Cardiac septum (tissue), 1 donor: ENCODE results near the gene UHRF1. TPM values are rescaled to one million over a fixed set of nuclear protein-coding genes. Genes with fewer than 3 reads are reported as not detected.
"Not testable (repeated sequence)": the region's sequence is repeated elsewhere in the genome, so short reads cannot be mapped to it uniquely, and the experiment has no call there.

Experiments used
- DNase-seq: peaks from one replicate; pipeline ENCODE4 v3.0.0-alpha.2; 2020; ENCODE audit warnings: low spot score
- intact Hi-C: fragments of 100-400 bp; cut with DNase I; formaldehyde crosslinking; loops from one replicate; pipeline ENCODE4 v1.14.0; 2022
- total RNA-seq: library from RNA; stranded (reverse); fragmentation: NEBNext Ultra II Directional; extraction: Animal tissue kit (Norgen Biotek cat#: 25700); gene quantifications from one replicate; pipeline ENCODE4 v1.2.1, GENCODE V29; 2021
- donor health status: DM: no; HTN: no; CAD: no.

Gene UHRF1
- total RNA-seq, 1 donor from 2014 or later = 1.00 TPM

- DNase-seq, intact Hi-C loops: not testable (repeated sequence)
Measured at GRCh38 chr19:4892962-4893361, 16.3 kb upstream of the UHRF1 start.

DNA sequence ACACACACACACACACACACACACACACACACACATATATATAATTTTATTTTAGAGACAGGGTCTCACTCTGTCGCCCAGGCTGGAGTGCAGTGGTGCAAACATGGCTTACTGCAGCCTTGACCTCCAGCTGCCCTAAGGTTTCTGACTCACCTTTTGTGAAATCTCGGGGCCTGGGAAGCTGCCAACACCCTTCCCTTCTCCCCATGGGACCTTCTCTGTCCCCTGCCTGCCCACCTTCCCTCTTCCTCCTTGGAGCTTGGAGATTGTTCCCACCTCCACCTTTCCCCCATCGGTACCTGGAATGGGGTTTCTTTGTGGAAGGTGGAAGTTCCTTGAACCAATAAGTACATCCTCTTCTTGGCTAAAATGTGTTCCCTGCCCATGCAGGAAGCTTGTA is 12.9 kb upstream of the UHRF1 start:
- intact Hi-C loops = no loop called here
- no peak for DNase-seq

DNA sequence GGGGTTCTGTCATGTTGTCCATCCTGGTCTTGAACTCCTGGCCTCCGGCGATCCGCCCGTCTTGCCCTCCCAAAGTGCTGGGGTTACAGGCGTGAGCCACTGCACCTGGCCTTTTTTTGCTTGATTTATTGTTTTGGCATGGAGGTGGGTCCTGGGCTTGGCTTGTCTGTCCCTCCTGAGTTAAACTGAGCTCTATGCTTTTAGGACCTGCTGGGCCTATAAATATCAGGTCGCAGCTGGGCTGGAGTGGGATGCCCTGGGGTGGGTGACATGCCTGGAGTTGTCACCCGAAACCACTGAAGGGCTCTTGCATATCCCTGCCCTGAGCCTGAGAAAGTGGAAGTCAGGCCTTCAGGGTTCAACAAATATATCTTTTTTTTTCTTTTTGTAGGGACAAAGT is 12.2 kb upstream of the UHRF1 start:
- DNase-seq = no peak
- intact Hi-C loops = no loop called here

DNA sequence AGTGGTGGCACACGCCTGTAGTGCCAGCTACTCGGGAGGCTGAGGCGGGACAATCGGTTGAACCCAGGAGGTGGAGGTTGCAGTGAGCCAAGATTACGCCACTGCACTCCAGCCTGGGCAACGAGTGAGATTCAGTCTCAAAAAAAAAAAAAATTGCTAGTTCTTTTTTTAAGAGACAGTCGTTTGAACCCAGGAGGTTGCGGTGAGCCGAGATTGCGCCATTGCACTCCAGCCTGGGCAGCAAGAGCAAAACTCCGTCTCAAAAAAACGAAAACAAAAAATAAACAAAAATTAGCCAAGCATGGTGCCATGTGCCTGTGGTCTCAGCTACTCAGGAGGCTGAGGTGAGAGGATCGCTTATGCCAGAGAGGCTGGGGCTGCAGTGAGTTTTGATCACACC is 8.4 kb upstream of the UHRF1 start:
- DNase-seq, intact Hi-C loops: not testable (repeated sequence)

GRCh38 chr19:4902796-4903195 is 6.5 kb upstream of the UHRF1 start, which contains the start of gene ARRDC5:
Gene ARRDC5 (minus strand): TSS chr19:4902896. CDS start chr19:4902825, 71 bp downstream.
- no peak for DNase-seq
- intact Hi-C loops = no loop called here

DNA sequence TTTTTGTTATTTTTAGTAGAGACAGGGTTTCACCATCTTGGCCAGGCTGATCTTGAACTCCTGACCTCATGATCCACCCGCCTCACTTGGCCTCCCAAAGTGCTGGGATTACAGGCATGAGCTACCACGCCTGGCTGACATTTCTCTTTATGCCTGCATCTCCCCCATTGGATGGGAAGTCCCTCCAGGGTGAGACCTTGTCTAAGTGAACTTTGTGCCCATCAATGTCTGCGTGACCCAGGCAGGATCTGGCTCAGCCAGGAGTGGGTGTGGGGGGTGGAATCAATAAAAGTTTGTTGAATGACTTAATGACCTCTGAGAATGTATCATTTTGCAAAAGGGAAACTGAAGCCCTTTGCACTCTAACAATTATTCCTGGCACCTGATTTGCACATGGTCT is 4.8 kb upstream of the UHRF1 start:
- intact Hi-C loops = no loop called here
- DNase-seq = no peak

- no peak for DNase-seq
- intact Hi-C loops = no loop called here
Measured at GRCh38 chr19:4906963-4907362, 2.3 kb upstream of the UHRF1 start.

- no peak for DNase-seq
- intact Hi-C loops = no loop called here
Measured at GRCh38 chr19:4908360-4908759, 941 bp upstream of the UHRF1 start.

DNA sequence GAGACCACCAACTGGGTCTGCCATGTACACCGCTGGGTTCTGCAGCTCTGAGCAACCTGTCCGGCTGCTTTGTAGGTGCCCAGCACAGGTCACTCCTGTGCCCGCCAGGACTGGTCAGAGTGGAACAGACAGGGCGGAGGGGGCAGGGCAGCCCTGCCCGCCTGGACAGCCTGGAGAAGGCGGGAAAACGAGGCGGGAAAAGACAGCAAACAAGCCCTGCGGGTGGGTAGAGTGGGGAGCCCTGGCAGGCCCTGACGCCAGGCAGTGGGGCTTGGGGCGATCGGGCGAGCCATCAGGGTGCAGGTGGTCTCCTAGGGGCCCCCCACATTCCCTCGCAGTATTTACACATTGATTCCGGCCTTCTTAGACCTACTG is 533 bp upstream of the UHRF1 start:
- intact Hi-C loops = no loop called here
- DNase-seq = no peak

DNA sequence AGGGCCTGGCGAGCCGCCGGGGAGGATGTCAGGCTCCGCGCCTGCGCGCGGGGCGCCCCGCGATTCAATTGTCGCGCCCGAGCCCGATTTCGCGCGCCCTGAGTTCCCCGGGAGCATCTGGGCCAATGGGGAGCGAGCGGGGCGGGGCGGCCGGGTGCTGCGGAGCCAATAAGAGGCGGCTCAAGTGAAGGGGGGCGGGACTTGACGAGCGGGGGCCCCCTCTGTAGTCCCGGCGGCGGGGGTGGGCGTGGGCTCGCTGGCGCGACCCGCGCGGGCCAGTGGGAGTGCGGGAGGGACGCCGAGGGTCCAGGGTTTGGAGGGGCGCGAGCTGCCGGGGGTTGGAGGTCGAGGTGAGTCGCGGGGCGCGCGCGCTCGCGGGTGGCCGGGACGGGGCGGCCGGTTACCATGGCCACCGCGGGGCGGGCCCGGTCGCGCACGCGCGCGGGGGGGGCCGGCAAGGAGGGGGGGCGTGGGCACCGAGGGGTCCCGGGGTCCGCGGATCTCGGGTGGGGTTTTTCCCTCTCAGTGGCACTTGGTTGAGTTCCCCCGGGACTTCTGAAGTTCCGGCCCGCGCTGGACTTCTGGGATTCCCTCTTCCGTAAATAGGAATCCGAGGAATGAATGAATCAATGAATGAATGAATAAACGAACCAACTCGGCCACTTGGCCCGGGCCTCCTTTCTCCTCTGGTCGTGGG is 744 bp downstream of the UHRF1 start:
- DNase-seq = peak; percentile 95

GRCh38 chr19:4910594-4911281 is 1.4 kb downstream of the UHRF1 start:
- DNase-seq = no peak
- intact Hi-C loops = loop anchor here (1.0 to 5.0 kb wide), 2 partner anchors 37 to 98 kb away; no protein-coding TSS in a partner anchor

More for the DNA sequence above, 744 bp downstream of the UHRF1 start:
- intact Hi-C loops = loop anchor here (5.0 kb wide), 1 partner anchor 98 kb away; no protein-coding TSS in a partner anchor

DNA sequence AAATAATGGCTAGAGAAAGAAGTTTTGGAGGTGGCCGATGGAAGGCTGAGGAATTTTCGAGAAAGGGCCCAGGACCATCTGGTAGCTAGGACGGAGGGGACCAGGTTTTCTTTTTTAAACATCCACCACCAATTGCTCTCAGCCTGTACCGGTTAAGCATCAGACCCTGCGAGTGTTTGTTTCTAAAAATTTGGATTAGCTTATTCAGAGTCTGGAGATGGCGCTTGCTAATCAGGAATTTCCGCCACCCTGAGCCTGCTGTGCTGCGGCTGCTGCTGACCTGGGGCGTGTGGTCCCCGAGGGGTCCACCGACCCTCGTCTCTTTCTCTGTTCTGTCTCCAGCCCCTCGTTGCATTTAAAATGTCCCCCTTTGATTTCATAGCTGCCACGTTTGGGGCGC is 2.0 kb downstream of the UHRF1 start:
- DNase-seq = no peak
- intact Hi-C loops = loop anchor here (1.0 to 5.0 kb wide), 2 partner anchors 38 to 99 kb away; no protein-coding TSS in a partner anchor

DNA sequence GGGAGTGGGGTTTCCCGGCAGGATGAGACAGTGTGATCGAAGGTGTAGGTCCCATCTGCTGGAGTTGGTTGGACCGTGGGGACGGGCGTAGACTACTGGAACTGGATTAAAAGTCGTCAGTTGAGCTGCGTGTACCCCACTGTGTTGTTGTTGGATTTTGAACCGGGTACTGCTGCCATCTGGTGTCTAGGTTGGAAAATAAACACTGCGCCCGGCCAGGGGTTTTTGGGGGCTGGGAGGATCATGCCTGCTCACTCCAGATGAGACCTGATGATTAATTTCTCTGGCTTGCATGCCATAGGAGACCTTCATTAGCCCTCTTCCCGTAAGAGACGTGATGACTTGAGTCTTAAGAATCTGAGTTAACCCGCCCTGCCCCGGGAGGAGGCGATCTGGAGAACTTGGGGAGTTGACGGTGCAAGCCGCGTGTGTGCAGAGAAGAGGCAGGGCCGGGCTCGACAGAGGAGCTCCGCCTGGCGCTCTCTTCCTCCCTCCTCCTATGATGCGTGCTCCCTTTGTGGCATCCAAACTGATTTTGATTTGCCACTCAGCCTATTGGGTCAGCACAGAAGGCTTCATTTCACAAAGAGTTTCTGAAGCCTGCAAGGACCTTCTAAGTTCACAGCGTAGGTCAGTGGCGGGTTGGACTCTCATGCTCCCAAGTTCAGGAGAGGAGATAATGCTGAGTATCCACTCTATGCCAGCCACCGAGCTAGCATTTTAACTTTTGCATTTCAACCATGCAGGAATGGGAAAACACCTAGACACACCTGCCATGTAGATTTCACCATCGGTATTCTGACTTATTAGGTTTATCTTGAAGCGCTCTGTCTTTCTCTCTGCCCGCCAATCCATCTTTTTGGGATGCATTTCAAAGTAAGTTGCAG is 2.7 kb downstream of the UHRF1 start:
- DNase-seq = peak; percentile 82
- intact Hi-C loops = loop anchor here (1.0 to 5.0 kb wide), 2 partner anchors 39 to 100 kb away; no protein-coding TSS in a partner anchor

GRCh38 chr19:4913996-4914735 is 4.9 kb downstream of the UHRF1 start:
- intact Hi-C loops = loop anchor here (5.0 kb wide), 1 partner anchor 102 kb away; no protein-coding TSS in a partner anchor
- DNase-seq = no peak

- intact Hi-C loops = loop anchor here (5.0 kb wide), 1 partner anchor 103 kb away; no protein-coding TSS in a partner anchor
- no peak for DNase-seq
Measured at GRCh38 chr19:4914736-4915501, 5.6 kb downstream of the UHRF1 start.

- intact Hi-C loops = no loop called here
- DNase-seq = no peak
Measured at GRCh38 chr19:4916292-4917082, 7.2 kb downstream of the UHRF1 start.

DNA sequence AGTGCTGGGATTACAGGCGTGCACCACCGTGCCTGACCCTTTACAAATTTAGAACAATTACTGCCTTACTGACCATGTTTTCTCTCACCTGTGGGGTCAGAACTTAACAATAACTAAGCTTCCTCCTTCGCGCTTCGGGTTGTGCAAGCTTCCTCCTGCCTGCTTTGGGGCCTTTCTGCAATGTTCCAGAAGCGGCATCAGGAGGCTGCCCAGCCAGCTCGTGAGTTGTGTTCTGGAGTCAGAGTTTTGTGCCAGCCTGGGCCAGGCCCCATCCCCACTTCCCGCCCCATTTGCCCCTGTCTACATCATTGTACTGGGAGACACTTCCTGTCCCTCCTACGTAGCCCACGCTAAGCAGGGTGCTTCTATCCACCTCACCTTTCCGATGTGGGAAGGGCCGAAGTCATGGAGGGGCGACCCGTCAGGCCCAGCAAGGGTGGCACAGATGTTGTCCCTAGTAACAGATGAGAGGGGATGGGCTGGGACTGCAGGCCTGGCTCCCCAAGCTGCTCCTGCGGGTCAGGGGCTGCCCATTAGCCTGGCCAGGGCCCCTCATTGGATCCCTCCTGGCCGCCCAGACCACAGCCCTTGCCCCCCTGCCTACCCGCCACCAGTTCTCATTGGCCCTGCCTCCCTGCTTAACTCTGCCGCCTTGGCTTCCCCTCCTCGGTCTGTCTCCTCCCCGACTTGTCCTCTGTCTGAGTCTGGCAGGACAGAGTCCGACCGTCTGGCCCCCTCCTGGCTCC is 13.4 kb downstream of the UHRF1 start:
- intact Hi-C loops = no loop called here
- peak; percentile 85 for DNase-seq
